Measurements from ENCODE around the gene INTS7. TPM values are rescaled to one million over a fixed set of nuclear protein-coding genes. Genes with fewer than 3 reads are reported as not detected.
"Not testable (repeated sequence)": the region's sequence is repeated elsewhere in the genome, so short reads cannot be mapped to it uniquely, and the experiment has no call there.

The INTS7 gene
- total and polyA plus RNA-seq, 9 of the 15 experiments (the other 6 are each of a cell fraction or from before 2014, with no cell fraction given): 27.3 to 68.4 (median 40.4) TPM

- DNase-seq (ENCODE audit: extremely low read depth in 1 of 4, low spot score in 3 of 4); H3K4me2 ChIP-seq (ENCODE audit: insufficient read depth, low read length); ATAC-seq; H4K20me1 ChIP-seq (replicated peaks; ENCODE audit: control insufficient read depth, insufficient read depth, low read length); CTCF ChIA-PET (ENCODE audit: low intra/inter-chr PET ratio); H3K27me3 ChIP-seq (ENCODE audit: control insufficient read depth in 2 of 2, insufficient read depth in 2 of 2, low read length in 2 of 2); H3K9me3 ChIP-seq (replicated peaks; ENCODE audit: control insufficient read depth, insufficient read depth, low read depth, low read length); H3K27ac ChIP-seq (ENCODE audit: extremely low read depth, low read depth, low read length); H3K9ac ChIP-seq (ENCODE audit: insufficient read depth in 1 of 2, low read depth in 2 of 2, low read length in 2 of 2); intact Hi-C loops (cut with micrococcal nuclease); H2AFZ ChIP-seq (ENCODE audit: low read depth, low read length); BruUV-seq (replicated peaks); H3K79me2 ChIP-seq (ENCODE audit: control insufficient read depth, insufficient read depth, low read length); in situ Hi-C loops (cut with MboI); H3K4me3 ChIP-seq; POLR2A ChIA-PET; H3K4me1 ChIP-seq (replicated peaks in 1 of 2; ENCODE audit: control insufficient read depth in 2 of 2, insufficient read depth in 2 of 2, low read length in 2 of 2); FAIRE-seq; H3K9me1 ChIP-seq (ENCODE audit: control insufficient read depth, insufficient read depth, low read length): not testable (repeated sequence)
- H3K36me3 ChIP-seq (ENCODE audit: control insufficient read depth, insufficient read depth, low read length): peaks cover 46% of the 10 kb centered on the region
- TF ChIP-seq KDM1A (IDR thresholded peaks at IDR 0.05) (peak in 1 of 2 experiments; percentile 15; a peak in 1 of 4 replicates), BCOR (IDR thresholded peaks at IDR 0.05) (0 out of 2 replicates have a peak, but pooled peaks have one; percentile 27)
- WGBS (ENCODE audit: insufficient coverage, low coverage, missing lambda C conversion rate): 100% methylated on average over 1 of the region's 4 CpGs
These were observed 81.8 kb downstream of the INTS7 start for GRCh38 chr1:211953543-211953942.

DNA sequence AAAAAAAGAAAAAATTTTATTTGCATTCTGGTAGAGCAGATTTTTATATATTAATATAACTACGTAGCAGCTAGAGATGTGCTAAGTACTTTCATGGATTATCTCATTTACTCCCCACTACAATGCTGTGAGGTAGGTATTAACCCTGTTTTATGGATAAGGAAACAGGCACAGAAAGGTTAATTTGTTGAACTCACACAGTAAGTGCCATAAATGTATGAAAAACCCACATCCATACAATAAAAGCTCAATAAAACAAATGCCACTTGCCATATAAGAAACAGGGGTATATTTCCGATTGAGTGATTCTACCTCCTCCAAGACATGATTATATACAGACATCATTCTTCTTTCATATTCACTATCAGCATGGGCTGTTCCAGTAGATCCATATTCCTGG lies 83.1 kb downstream of the INTS7 start:
- no peak for TF ChIP-seq SMAD3 (CRISPR knock-in tag; conservative IDR thresholded peaks at IDR 0.05)
- Histone ChIP-seq H3K9ac (ENCODE audit: insufficient read depth in 1 of 2, low read depth in 2 of 2, low read length in 2 of 2) (no peak overlapping the region), H3K36me3 (ENCODE audit: control insufficient read depth, insufficient read depth, low read length) (peaks cover 44% of the 10 kb centered on the region; the same call in 2 of the 3 replicates), H3K79me2 (ENCODE audit: control insufficient read depth, insufficient read depth, low read length) (no peaks in the 10 kb centered on the region), H3K27me3 (ENCODE audit: control insufficient read depth in 2 of 2, insufficient read depth in 2 of 2, low read length in 2 of 2) (no peaks in the 10 kb centered on the region), H3K9me3 (replicated peaks; ENCODE audit: control insufficient read depth, insufficient read depth, low read depth, low read length) (no peaks in the 10 kb centered on the region), H3K4me3 (no peak overlapping the region), H3K9me1 (ENCODE audit: control insufficient read depth, insufficient read depth, low read length) (no peaks in the 10 kb centered on the region), H3K4me2 (ENCODE audit: insufficient read depth, low read length) (no peak overlapping the region), H2AFZ (ENCODE audit: low read depth, low read length) (no peak overlapping the region), H4K20me1 (replicated peaks; ENCODE audit: control insufficient read depth, insufficient read depth, low read length) (no peaks in the 10 kb centered on the region), H3K4me1 (replicated peaks in 1 of 2; ENCODE audit: control insufficient read depth in 2 of 2, insufficient read depth in 2 of 2, low read length in 2 of 2) (no peaks in the 10 kb centered on the region), H3K27ac (ENCODE audit: extremely low read depth, low read depth, low read length) (no peak overlapping the region)
- BruUV-seq (replicated peaks): no TSS peak
- ATAC-seq: no peak
- in situ Hi-C loops (cut with MboI) (no loop called here), intact Hi-C loops (cut with micrococcal nuclease) (no loop called here)
- ChIA-PET POLR2A (interaction anchor here (0.5 to 1.0 kb wide), 5 partner anchors 10 to 266 kb away, joined by 3 to 4 read pairs (median 3); no protein-coding TSS in a partner anchor), CTCF (ENCODE audit: low intra/inter-chr PET ratio) (no interaction called here)
- FAIRE-seq: no peak
- no peak for DNase-seq (ENCODE audit: extremely low read depth in 1 of 4, low spot score in 3 of 4)
- WGBS (ENCODE audit: insufficient coverage, low coverage, missing lambda C conversion rate): 91% methylated on average over 2 of the region's 2 CpGs

Data from K562 (cell line).